Liver (tissue), 9 donors: ENCODE measurements around the gene DAND5. TPM values are rescaled to one million over a fixed set of nuclear protein-coding genes. Genes with fewer than 3 reads are reported as not detected.

Experiments
- DNase-seq: peaks from one replicate; pipeline ENCODE4 v3.0.0-alpha.2; 2017; ENCODE audit warnings: low spot score
- H3K27ac ChIP-seq, 2 donors: one replicate each; pipeline ENCODE4 v1.7.0; 2013; ENCODE audit warnings: inconsistent platforms in 2 of 2, low read length in 2 of 2, control low read depth in 1 of 2, low read depth in 1 of 2, mild to moderate bottlenecking in 1 of 2
- H3K27me3 ChIP-seq, 4 donors: one replicate each; pipeline versions ENCODE4 v1.6.1 to v1.7.0; 2013; ENCODE audit warnings: low read length in 3 of 4, inconsistent platforms in 1 of 4, mild to moderate bottlenecking in 1 of 4, moderate library complexity in 1 of 4; ENCODE audit not compliant: control insufficient read depth in 4 of 4, insufficient read depth in 4 of 4
- H3K36me3 ChIP-seq, 4 donors: one replicate each; pipeline versions ENCODE4 v1.6.1 to v1.7.0; 2013; ENCODE audit warnings: low read length in 3 of 4, mild to moderate bottlenecking in 3 of 4, low read depth in 1 of 4, moderate library complexity in 1 of 4; ENCODE audit not compliant: control insufficient read depth in 4 of 4, insufficient read depth in 3 of 4
- H3K4me1 ChIP-seq, 4 donors: one replicate each; pipeline versions ENCODE4 v1.6.1 to v1.7.0; 2013; ENCODE audit warnings: low read length in 3 of 4, mild to moderate bottlenecking in 3 of 4, moderate library complexity in 1 of 4; ENCODE audit not compliant: control insufficient read depth in 4 of 4, insufficient read depth in 4 of 4
- H3K4me3 ChIP-seq, 3 donors: one replicate each; pipeline versions ENCODE4 v1.6.1 to v1.7.0; 2013; ENCODE audit warnings: low read length in 3 of 3, control low read depth in 1 of 3, low read depth in 1 of 3, mild to moderate bottlenecking in 1 of 3
- H3K9ac ChIP-seq, 2 donors: one replicate each; pipeline ENCODE4 v1.7.0; 2013; ENCODE audit warnings: low read length in 2 of 2, mild to moderate bottlenecking in 2 of 2, moderate library complexity in 2 of 2, control low read depth in 1 of 2, low read depth in 1 of 2
- H3K9me3 ChIP-seq, 4 donors: one replicate each; pipeline versions ENCODE4 v1.6.1 to v1.7.0; 2013; ENCODE audit warnings: low read length in 3 of 4; ENCODE audit not compliant: control insufficient read depth in 4 of 4
- CTCF ChIP-seq: fragments of 150-350 bp; IDR thresholded peaks from 2 replicates; pipeline ENCODE4 v1.5.1; 2017; ENCODE audit warnings: improper control_type of control experiment, low read depth, low read length; ENCODE audit not compliant: missing input control
- EGR1 ChIP-seq, 2 donors: IDR thresholded peaks; 2 replicates each; pipeline ENCODE4 v1.6.1; 2016 to 2018; ENCODE audit warnings: antibody characterized with exemption in 2 of 2, low read depth in 2 of 2
- FOXA1 ChIP-seq: IDR thresholded peaks from 2 replicates; pipeline ENCODE4 v1.6.1; 2016; ENCODE audit warnings: antibody characterized with exemption
- FOXA2 ChIP-seq: IDR thresholded peaks from 2 replicates; pipeline ENCODE4 v1.6.1; 2016; ENCODE audit warnings: antibody characterized with exemption
- HNF4A ChIP-seq, 2 donors: conservative IDR thresholded peaks; 2 replicates each; pipeline ENCODE4 v1.6.1; 2016; ENCODE audit warnings: antibody characterized with exemption in 2 of 2, mild to moderate bottlenecking in 2 of 2
- HNF4G ChIP-seq: IDR thresholded peaks from 2 replicates; pipeline ENCODE4 v1.6.1; 2016; ENCODE audit warnings: antibody characterized with exemption
- JUND ChIP-seq, 2 donors: IDR thresholded peaks; 2 replicates each; pipeline ENCODE4 v1.6.1; 2016; ENCODE audit warnings: antibody characterized with exemption in 2 of 2
- NR2F2 ChIP-seq: IDR thresholded peaks from 2 replicates; pipeline ENCODE4 v1.6.1; 2016; ENCODE audit warnings: antibody characterized with exemption
- RAD21 ChIP-seq, 2 donors: IDR thresholded peaks; 2 replicates each; pipeline ENCODE4 v1.6.1; 2016; ENCODE audit warnings: antibody characterized with exemption in 2 of 2, mild to moderate bottlenecking in 2 of 2
- REST ChIP-seq: IDR thresholded peaks from 2 replicates; pipeline ENCODE4 v1.6.1; 2016; ENCODE audit warnings: antibody characterized with exemption, mild to moderate bottlenecking
- RXRA ChIP-seq, 2 donors: IDR thresholded peaks; 2 replicates each; pipeline ENCODE4 v1.6.1; 2017 to 2018; ENCODE audit warnings: antibody characterized with exemption in 2 of 2, mild to moderate bottlenecking in 1 of 2
- TAF1 ChIP-seq: conservative IDR thresholded peaks from 2 replicates; pipeline ENCODE4 v1.6.1; 2016; ENCODE audit warnings: antibody characterized with exemption, mild to moderate bottlenecking
- YY1 ChIP-seq: IDR thresholded peaks from 2 replicates; pipeline ENCODE4 v1.6.1; 2016; ENCODE audit warnings: antibody characterized with exemption, mild to moderate bottlenecking
- WGBS: extraction: QIAGEN DNeasy Blood & Tissue Kit; methylation state at CpG from one replicate; pipeline ENCODE4 v1.1.7; 2013; 5-methylcytosine and 5-hydroxymethylcytosine counted together
- polyA plus RNA-seq, 2 donors: library from polyadenylated mRNA; stranded (reverse) in 1 of 2; unstranded in 1 of 2; fragments of 200-250 nt in 1 of 2; fragments of >200 nt in 1 of 2; fragmentation: Nextera tagmentation in 1 of 2; extraction: Ambion mirVana in 1 of 2; gene quantifications; one replicate each; pipeline versions ENCODE4 v1.2.1 to v1.2.3, GENCODE V29; 2013 to 2015
- total RNA-seq, 2 donors: library from RNA; depleted of rRNA; stranded (reverse); fragments of >200 nt; gene quantifications; one replicate each; pipeline ENCODE4 v1.2.3, GENCODE V29; 2014
- TF ChIP-seq, protein P1 (sequence below): IDR thresholded peaks from 2 replicates; pipeline ENCODE4 v1.6.1; 2016; ENCODE audit warnings: antibody characterized with exemption
- donor health status: healthy.
- donor health status: healthy.
- donor health status: healthy.
- donor health status: healthy.
- donor health status: healthy.

Gene DAND5
- total and polyA plus RNA-seq, 4 donors = 0.23 TPM; not detected in 3

DNA sequence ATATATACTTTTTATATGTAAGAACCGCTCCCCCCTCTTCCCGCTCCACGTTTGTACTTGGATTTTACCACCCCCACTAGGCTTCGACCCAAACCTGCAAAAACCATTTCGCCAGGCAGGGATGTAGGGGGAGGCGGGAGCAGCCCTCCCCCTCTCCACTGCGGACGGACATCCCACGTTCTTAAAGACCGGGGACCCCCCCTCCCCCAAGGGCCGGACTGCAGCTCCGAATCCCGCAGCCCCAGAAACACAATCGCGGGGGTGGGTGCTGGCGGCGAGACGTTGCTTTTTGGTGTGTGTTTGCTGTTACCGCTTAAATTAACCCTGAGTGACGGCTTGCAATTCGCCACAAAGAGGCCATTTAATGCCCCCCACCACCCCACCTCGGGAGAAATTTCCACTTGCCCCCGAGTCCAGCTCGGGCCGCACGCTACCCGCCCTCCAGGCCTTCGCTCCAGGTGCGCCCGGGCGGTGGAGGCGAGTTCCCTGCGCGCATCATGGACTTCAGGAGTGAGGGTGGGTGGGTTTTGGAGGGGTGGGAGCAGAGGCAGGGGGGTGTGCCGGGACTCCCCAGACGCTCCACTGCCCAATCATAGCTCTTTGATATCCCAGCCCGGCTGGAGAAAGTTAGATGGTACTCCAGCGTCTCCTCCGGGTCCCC, 41.7 kb downstream of the DAND5 start:
- no peak overlapping the region for H3K9ac ChIP-seq
- no peak for DNase-seq
- no peak overlapping the region for H3K27ac ChIP-seq
- 73% methylated on average over 39 of the region's 39 CpGs for WGBS
- peaks cover 38 to 72% (median 48%) of the 10 kb centered on the region in 4 donors for H3K4me1 ChIP-seq
- TF ChIP-seq JUND (IDR thresholded peaks at IDR 0.05) = no peak
- H3K27me3 ChIP-seq = no peaks in the 10 kb centered on the region
- no peaks in the 10 kb centered on the region for H3K36me3 ChIP-seq
- no peak overlapping the region for H3K4me3 ChIP-seq
- no peaks in the 10 kb centered on the region for H3K9me3 ChIP-seq

DNA sequence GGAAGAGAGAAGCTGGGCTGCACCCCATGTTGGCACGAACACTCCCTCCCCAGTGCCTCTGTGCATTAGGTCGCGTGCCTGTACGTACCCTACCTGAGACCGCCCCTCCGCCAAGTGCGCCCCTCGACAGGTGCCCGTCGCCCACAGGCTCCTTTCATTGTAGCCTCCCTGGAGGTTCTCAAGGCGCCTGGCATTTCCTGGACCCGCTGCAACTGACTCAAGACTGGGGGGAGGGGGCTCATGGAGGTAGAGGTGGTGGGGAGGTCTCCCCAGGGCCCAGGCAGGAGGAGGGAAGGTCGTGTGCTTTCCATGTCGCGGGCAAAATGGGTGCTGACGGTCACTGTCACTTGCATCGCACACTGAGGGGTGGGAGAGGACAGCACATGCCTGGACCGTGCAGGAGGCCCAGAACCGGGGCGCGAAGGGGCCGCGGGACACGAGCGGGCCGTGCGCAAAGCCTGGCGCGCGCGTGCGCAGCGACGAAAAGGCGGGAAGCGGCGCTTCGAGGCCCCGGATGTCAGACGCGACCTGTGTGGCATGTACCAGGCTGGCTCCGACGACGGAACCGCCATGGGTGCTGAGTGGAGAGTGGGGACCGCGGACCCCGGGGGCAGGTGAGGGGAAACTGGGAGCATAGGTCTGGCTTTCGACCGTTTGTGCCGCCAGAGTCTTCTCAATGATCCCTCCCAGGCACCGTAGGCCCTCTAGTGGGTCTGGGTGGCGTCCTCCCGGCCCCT, 42.4 kb downstream of the DAND5 start:
- no peaks in the 10 kb centered on the region for H3K27me3 ChIP-seq
- no peaks in the 10 kb centered on the region for H3K9me3 ChIP-seq
- TF ChIP-seq REST (no peak), CTCF (no peak), FOXA1 (no peak), RXRA (IDR thresholded peaks at IDR 0.05) (no peak), HNF4A (conservative IDR thresholded peaks at IDR 0.05) (no peak), RAD21 (IDR thresholded peaks at IDR 0.05) (no peak), FOXA2 (no peak), HNF4G (no peak), EGR1 (IDR thresholded peaks at IDR 0.05; ENCODE audit: low read depth in 2 of 2) (no peak), YY1 (no peak), TAF1 (no peak), NR2F2 (no peak)
- TF ChIP-seq, protein P1, sequence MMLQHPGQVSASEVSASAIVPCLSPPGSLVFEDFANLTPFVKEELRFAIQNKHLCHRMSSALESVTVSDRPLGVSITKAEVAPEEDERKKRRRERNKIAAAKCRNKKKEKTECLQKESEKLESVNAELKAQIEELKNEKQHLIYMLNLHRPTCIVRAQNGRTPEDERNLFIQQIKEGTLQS = no peak
- DNase-seq = no peak
- H3K36me3 ChIP-seq = no peaks in the 10 kb centered on the region
- no peak overlapping the region for H3K4me3 ChIP-seq
- H3K27ac ChIP-seq = no peak overlapping the region
- 67% methylated on average over 54 of the region's 54 CpGs for WGBS
- H3K4me1 ChIP-seq = peaks cover 34 to 65% (median 44%) of the 10 kb centered on the region in 4 donors
- no peak overlapping the region for H3K9ac ChIP-seq
